GM12864 (cell line): ENCODE measurements around the gene SORCS2.

ENCODE experiments used
- DNase-seq: peaks from one replicate; pipeline ENCODE4 v3.0.0-alpha.2; 2011; ENCODE audit warnings: low read depth
- H3K4me3 ChIP-seq: 2 replicates; pipeline ENCODE4 v1.5.1; 2011; ENCODE audit warnings: mild to moderate bottlenecking, low read depth, low read length, control low read depth
- TF ChIP-seq, protein P1 (sequence below): IDR thresholded peaks from 2 replicates; pipeline ENCODE4 v1.5.1; 2011; ENCODE audit warnings: low read depth, mild to moderate bottlenecking, moderate library complexity, low read length, control low read depth, inconsistent platforms; ENCODE audit errors: missing control alignments

SORCS2 gene

DNA sequence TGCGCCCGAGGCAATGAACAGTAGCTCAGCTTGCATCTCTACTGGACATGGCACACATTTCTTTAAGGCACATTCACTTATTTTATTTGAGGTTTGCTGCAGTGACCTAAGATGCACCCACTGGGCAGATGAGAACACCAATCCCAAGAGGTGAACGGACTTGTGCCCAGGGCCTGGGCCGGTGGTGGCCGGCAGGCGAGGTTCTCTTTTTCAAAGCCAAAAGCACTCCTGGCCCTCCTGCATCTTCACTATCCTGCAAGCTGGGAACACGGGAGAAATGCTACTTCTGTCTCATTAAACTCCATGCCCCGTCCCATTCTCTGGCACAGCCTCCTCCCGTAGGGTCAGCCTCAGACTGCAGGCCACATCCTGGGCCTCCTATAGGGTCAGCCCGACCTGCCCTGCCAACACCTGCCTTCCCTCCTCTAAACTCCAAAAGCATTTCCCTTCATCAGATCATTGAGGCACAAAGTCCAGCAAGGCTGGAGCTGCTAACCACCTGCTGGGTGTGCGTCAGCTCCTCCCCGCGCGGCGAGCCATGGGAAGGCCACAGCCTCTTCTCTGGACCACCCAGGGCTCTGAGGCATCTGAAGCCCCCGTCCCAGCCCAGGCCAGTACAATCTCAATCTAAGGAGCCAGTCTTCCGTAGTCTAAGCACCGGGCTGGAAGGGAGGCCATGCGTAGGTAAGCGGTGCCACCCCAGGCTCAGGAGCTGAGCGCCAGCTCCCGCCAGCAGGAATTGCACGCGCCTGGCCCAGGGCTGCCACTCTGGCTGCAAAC lies 581.3 kb downstream of the SORCS2 start:
- TF ChIP-seq, protein P1, sequence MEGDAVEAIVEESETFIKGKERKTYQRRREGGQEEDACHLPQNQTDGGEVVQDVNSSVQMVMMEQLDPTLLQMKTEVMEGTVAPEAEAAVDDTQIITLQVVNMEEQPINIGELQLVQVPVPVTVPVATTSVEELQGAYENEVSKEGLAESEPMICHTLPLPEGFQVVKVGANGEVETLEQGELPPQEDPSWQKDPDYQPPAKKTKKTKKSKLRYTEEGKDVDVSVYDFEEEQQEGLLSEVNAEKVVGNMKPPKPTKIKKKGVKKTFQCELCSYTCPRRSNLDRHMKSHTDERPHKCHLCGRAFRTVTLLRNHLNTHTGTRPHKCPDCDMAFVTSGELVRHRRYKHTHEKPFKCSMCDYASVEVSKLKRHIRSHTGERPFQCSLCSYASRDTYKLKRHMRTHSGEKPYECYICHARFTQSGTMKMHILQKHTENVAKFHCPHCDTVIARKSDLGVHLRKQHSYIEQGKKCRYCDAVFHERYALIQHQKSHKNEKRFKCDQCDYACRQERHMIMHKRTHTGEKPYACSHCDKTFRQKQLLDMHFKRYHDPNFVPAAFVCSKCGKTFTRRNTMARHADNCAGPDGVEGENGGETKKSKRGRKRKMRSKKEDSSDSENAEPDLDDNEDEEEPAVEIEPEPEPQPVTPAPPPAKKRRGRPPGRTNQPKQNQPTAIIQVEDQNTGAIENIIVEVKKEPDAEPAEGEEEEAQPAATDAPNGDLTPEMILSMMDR: no peak
- no peak overlapping the region for H3K4me3 ChIP-seq
- no peak for DNase-seq

- DNase-seq: no peak
- no peak overlapping the region for H3K4me3 ChIP-seq
- TF ChIP-seq, protein P1: no peak
Observed at GRCh38 chr4:7774301-7775294, 582.3 kb downstream of the SORCS2 start.

DNA sequence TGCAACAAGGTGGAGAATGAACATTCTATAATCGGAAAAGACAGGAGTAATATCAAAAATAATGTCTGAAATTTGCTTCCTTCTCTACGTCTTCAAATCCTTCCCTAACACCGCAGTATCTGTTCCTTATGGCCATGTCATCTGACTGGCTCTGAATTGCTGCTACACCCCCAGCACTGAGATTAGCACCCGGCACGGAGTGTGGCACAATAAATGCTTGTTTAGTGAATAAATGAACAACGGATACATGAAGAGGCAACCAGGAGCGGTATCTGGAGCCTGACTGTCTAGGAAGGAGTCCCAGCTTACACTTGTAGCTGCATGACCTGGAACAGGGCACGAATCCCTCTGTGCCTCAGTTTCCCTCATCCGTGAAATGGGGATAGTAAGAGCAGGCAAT lies 583.1 kb downstream of the SORCS2 start:
- TF ChIP-seq, protein P1: no peak
- DNase-seq: no peak
- H3K4me3 ChIP-seq: no peak overlapping the region

DNA sequence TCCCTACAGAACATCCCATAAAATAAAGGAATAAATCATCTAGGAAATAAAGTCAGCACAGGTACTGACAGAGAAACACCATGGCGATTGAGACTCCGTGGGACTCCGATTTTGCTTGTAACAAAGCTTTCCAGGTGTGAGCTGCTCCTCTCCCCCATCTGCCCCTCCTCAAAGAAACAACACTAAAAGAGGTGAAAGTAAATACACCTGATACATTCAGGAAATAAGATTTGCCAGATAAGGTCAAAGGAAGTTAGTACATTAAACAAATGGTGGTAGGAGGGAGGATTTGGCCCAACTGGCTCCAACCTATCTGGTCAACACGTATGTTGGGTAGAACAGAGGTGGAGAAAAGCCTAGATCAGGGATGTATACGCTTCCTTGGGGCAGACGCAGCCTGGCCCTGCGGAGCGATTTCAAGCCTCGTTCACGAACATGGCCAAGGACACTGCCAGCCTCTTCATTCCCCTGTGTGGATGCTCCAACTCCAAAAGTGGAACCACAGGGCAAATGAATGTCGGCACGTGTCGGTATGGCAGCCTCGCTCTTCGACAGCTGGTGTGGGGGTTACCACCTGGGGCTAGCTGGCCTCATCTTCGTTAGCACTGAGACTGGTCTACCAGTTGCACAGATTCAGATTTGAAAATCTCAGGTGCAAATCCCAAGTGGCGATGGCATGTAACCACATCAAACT lies 584.8 kb downstream of the SORCS2 start:
- no peak for DNase-seq
- TF ChIP-seq, protein P1: no peak
- no peak overlapping the region for H3K4me3 ChIP-seq

DNA sequence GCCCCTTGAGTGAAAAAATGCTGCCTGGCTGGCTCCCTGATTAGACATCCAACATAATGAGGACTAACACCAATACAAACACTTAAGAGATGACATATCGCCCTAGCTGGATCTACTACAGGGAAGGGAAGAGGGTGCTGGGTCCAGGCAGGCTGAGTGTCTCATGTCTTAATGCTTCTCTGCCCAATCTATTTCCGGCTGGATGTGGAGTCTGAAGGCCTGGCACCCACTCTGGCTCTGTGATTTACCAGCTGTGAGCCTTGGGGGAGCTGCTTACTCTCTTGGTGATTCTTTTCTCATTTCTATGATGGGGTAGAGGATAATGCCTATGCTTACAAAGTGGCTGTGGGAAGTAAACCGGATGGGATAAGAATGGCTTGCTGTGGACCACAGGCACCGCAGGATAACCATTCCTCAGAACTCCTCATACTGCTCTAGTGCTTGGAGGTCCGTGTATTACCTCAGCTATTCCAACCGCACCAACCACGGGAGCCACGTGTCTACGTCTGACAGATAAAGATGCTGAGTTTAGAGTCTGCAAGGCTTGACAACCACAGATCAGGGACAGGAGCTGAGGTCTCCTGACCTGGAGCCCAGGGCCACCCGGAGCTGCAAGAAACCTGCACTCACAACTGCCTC lies 585.7 kb downstream of the SORCS2 start:
- TF ChIP-seq, protein P1: no peak
- no peak for DNase-seq
- no peak overlapping the region for H3K4me3 ChIP-seq
